Tibial nerve (tissue), 4 donors: ENCODE results near the gene TTC23.

Experiments used
- EP300 ChIP-seq, 2 donors: sonication (generic); formaldehyde crosslinking; IDR thresholded peaks; one replicate each; pipeline ENCODE4 v1.6.1; 2017; ENCODE audit warnings: antibody characterized with exemption in 2 of 2, mild to moderate bottlenecking in 1 of 2
- POLR2A ChIP-seq, 2 donors: fragments of 450-650 bp; IDR thresholded peaks; one replicate each; pipeline ENCODE4 v1.6.1; 2017; ENCODE audit warnings: antibody characterized with exemption in 2 of 2, mild to moderate bottlenecking in 2 of 2, moderate library complexity in 2 of 2
- TF ChIP-seq, protein P1 (sequence below), 5 experiments: fragments of 200-600 bp in 3 of 5; fragments of 450-650 bp in 2 of 5; sonication (generic) in 3 of 5; IDR thresholded peaks; one replicate each; pipeline ENCODE4 v1.5.1; 2016 to 2019; ENCODE audit warnings: antibody characterized with exemption in 5 of 5, mild to moderate bottlenecking in 3 of 5, moderate library complexity in 2 of 5

DNA sequence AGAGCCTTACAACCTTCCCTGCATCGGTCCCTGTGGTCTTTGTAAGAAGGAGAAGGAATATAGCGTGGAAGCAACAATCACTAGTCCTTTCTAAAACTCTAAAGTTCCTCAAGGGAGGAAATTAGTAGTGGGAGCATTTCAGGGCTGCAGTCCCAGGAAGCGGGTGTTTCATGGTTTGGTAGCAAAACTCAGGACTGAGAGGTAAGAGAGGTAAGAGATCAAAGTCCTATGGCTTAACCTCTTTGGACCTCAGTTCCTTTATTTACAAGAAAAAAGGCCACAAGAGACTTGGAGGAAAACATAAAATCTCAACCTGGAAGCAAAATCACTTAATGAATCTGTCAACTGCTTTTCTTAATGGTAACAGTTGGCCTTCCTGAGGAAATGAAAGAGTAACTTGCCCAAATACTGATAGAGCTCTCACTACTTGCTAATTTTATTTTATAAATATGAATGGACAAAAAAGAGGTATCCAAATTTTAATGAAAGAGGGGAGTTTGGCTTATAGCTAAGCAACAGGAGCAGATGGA lies 16.2 kb upstream of the TTC23 start:
- TF ChIP-seq EP300 (IDR thresholded peaks at IDR 0.05) (no peak), POLR2A (IDR thresholded peaks at IDR 0.05) (no peak)
- TF ChIP-seq, protein P1, sequence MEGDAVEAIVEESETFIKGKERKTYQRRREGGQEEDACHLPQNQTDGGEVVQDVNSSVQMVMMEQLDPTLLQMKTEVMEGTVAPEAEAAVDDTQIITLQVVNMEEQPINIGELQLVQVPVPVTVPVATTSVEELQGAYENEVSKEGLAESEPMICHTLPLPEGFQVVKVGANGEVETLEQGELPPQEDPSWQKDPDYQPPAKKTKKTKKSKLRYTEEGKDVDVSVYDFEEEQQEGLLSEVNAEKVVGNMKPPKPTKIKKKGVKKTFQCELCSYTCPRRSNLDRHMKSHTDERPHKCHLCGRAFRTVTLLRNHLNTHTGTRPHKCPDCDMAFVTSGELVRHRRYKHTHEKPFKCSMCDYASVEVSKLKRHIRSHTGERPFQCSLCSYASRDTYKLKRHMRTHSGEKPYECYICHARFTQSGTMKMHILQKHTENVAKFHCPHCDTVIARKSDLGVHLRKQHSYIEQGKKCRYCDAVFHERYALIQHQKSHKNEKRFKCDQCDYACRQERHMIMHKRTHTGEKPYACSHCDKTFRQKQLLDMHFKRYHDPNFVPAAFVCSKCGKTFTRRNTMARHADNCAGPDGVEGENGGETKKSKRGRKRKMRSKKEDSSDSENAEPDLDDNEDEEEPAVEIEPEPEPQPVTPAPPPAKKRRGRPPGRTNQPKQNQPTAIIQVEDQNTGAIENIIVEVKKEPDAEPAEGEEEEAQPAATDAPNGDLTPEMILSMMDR (IDR thresholded peaks at IDR 0.05): no peak
